ENCODE measurements around the gene CNKSR3. TPM values are rescaled to one million over a fixed set of nuclear protein-coding genes. Genes with fewer than 3 reads are reported as not detected.
"Not testable (repeated sequence)": the region's sequence is repeated elsewhere in the genome, so short reads cannot be mapped to it uniquely, and the experiment has no call there.

Gene CNKSR3
- total RNA-seq, 1 donor from 2014 or later = 0.20 TPM

DNA sequence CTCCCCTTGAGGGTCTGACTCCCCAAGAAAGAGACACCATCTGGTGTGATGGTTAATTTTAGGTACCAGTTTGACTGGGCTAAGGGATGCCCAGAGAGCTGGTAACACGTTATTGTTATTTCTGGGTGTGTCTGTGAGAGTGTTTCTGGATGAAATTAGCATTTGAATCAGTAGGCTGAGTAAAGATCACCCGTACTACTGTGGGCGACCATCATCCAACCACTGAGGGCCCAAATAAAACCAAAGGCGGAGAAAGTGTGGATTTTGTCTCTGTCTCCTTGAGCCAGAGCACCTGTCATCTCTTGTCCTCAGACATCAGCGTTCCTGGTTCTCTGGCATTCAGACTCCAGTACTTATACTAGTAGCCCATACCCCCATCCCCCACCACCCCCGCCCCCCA lies 7.9 kb upstream of the CNKSR3 start:
- H3K36me3 Mint-ChIP-seq (ENCODE audit: low read depth) = no peaks in the 10 kb centered on the region
- CTCF ChIA-PET = no interaction called here
- H3K27me3 Mint-ChIP-seq = peaks cover 7% of the 10 kb centered on the region
- no peak overlapping the region for H3K4me3 Mint-ChIP-seq
- ATAC-seq (ENCODE audit: low read depth) = no peak
- no peaks in the 10 kb centered on the region for H3K4me1 Mint-ChIP-seq
- POLR2A ChIA-PET = no interaction called here
- no peak for DNase-seq
- intact Hi-C loops (cut with micrococcal nuclease) = no loop called here
- no peaks in the 10 kb centered on the region for H3K9me3 Mint-ChIP-seq
- no peak overlapping the region for H3K27ac Mint-ChIP-seq
- TF ChIP-seq, protein P1, sequence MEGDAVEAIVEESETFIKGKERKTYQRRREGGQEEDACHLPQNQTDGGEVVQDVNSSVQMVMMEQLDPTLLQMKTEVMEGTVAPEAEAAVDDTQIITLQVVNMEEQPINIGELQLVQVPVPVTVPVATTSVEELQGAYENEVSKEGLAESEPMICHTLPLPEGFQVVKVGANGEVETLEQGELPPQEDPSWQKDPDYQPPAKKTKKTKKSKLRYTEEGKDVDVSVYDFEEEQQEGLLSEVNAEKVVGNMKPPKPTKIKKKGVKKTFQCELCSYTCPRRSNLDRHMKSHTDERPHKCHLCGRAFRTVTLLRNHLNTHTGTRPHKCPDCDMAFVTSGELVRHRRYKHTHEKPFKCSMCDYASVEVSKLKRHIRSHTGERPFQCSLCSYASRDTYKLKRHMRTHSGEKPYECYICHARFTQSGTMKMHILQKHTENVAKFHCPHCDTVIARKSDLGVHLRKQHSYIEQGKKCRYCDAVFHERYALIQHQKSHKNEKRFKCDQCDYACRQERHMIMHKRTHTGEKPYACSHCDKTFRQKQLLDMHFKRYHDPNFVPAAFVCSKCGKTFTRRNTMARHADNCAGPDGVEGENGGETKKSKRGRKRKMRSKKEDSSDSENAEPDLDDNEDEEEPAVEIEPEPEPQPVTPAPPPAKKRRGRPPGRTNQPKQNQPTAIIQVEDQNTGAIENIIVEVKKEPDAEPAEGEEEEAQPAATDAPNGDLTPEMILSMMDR (IDR thresholded peaks at IDR 0.05) = no peak

DNA sequence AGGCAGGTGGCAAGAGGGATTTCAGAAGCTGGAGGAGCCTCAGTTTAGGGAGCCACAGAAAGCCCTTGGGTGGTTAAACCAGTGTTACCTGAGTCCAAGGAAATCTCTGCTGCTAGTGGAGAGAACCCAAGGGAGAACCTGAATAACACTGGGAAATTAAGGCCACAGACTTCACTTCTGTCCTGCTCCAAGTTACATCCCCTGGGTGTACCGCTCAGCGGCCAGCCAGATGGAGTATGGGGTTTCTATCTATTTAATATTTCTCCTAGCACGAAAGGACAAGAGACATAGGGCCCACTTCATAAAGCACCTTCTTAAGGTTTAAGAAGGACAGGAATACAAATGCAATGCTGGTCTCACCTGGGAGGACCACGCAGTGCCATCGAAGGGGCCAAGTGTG lies 5.8 kb upstream of the CNKSR3 start:
- ChIA-PET POLR2A (no interaction called here), CTCF (no interaction called here)
- H3K4me3 Mint-ChIP-seq = no peak overlapping the region
- intact Hi-C loops (cut with micrococcal nuclease) = no loop called here
- H3K27ac Mint-ChIP-seq = no peak overlapping the region
- H3K4me1 Mint-ChIP-seq = peaks cover 2% of the 10 kb centered on the region
- TF ChIP-seq, protein P1 (IDR thresholded peaks at IDR 0.05) = no peak
- no peak for DNase-seq
- H3K36me3 Mint-ChIP-seq (ENCODE audit: low read depth) = no peaks in the 10 kb centered on the region
- H3K27me3 Mint-ChIP-seq = peaks cover 21% of the 10 kb centered on the region
- no peaks in the 10 kb centered on the region for H3K9me3 Mint-ChIP-seq
- no peak for ATAC-seq (ENCODE audit: low read depth)

DNA sequence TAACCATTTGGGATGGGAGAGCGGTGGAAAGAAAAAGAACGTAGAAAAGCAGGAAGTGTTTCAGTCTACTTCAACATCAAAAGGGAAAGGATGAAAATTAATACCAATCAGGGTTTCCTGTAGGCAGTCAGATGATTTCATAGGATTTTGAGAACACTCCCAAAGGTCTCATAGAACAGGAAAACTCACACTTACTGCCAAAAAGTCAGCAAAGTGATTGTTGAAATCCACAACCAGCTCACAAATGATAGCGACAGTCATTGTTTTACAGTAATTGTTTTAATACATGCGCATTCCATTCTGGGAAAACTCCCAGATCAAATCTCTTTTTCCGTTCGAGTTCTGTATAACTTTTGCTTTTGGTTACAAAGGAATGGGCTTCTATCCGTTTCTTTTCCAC lies 5.3 kb upstream of the CNKSR3 start:
- TF ChIP-seq, protein P1 (IDR thresholded peaks at IDR 0.05) = no peak
- Mint-ChIP-seq H3K4me3 (no peak overlapping the region), H3K27ac (no peak overlapping the region), H3K36me3 (ENCODE audit: low read depth) (no peaks in the 10 kb centered on the region), H3K27me3 (peaks cover 21% of the 10 kb centered on the region), H3K4me1 (peaks cover 4% of the 10 kb centered on the region), H3K9me3 (no peaks in the 10 kb centered on the region)
- no peak for DNase-seq
- CTCF ChIA-PET = no interaction called here
- intact Hi-C loops (cut with micrococcal nuclease) = no loop called here
- ATAC-seq (ENCODE audit: low read depth) = no peak
- POLR2A ChIA-PET = no interaction called here

DNA sequence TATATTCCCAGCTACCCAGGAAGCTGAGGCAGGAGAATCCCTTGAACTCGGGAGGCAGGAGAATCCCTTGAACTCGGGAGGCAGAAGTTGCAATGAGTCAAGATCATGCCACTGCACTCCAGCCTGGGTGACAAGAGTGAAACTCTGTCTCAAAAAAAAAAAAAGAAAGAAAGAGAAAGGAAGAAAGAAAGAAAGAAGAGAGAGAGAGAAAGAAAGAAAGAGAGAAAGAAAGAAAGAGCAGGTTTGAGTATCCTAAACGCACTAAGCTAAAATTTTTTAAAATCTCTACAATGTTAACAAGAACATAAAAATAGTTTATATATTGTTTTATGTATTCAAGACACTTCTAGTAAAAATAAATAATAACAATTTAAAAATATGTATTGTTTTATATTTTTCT lies 4.6 kb upstream of the CNKSR3 start:
- peaks cover 21% of the 10 kb centered on the region for H3K27me3 Mint-ChIP-seq
- H3K4me3 Mint-ChIP-seq; intact Hi-C loops (cut with micrococcal nuclease); H3K36me3 Mint-ChIP-seq (ENCODE audit: low read depth); H3K4me1 Mint-ChIP-seq; H3K27ac Mint-ChIP-seq; DNase-seq; CTCF ChIA-PET; POLR2A ChIA-PET; H3K9me3 Mint-ChIP-seq; ATAC-seq (ENCODE audit: low read depth): not testable (repeated sequence)

DNA sequence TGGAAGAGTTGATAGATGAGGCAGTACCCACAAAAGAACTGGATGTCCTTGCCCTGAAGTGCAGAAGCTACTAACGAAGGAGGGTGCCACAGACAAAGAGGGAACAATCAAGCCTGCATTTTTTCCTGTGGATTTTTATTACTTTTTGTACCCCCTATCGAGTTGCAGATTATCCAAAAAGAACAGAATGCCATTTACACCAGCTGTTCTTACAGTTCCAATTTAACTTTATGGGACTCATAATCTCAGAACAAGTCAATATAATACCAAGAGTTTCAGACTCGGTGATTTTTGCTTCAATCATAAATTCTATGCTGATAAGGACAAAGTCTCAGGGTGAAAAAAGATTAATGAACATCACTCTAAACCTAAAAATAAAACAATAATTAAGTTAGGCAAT lies 4.0 kb upstream of the CNKSR3 start:
- H3K27me3 Mint-ChIP-seq = peaks cover 21% of the 10 kb centered on the region
- ChIA-PET CTCF (no interaction called here), POLR2A (no interaction called here)
- TF ChIP-seq, protein P1 (IDR thresholded peaks at IDR 0.05) = no peak
- no peak overlapping the region for H3K27ac Mint-ChIP-seq
- no peaks in the 10 kb centered on the region for H3K9me3 Mint-ChIP-seq
- no peaks in the 10 kb centered on the region for H3K36me3 Mint-ChIP-seq (ENCODE audit: low read depth)
- DNase-seq (no peak), ATAC-seq (ENCODE audit: low read depth) (no peak)
- H3K4me3 Mint-ChIP-seq = no peak overlapping the region
- H3K4me1 Mint-ChIP-seq = peaks cover 6% of the 10 kb centered on the region
- intact Hi-C loops (cut with micrococcal nuclease) = no loop called here

DNA sequence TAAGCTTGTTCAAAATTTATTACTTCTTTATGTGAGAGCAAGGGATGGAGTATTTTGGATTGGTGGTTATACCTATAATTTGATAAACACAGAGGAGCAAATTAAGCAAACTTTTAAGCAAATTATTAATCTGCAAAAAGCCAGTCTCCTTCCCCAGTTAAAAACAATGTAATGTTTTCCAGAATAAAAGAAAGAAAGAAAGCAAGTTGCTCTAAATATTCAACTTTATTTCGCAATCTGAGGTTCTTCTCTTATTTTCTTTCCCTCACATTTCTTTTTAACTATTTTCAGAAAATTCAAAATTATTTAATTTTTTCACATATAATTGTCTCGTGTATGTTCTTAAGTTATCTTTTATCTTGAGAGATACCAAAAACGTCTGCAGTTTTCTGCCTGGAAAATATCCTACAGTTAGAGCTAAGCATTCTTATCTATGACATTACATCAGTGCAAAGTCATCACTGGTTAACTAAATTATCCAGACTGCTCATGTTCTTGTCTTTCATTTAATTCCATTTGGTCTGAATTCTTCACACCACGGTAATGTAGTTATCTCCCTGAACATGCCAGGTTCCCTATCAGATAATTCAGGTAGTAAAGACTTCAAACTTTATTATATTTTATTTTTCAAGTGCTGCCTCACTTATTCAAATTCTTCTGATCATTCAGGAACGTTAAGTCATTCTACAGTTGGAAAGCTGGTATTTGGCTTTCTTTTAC lies 3.3 kb upstream of the CNKSR3 start:
- H3K9me3 Mint-ChIP-seq = no peaks in the 10 kb centered on the region
- intact Hi-C loops (cut with micrococcal nuclease) = no loop called here
- peaks cover 27% of the 10 kb centered on the region for H3K27me3 Mint-ChIP-seq
- ChIA-PET CTCF (no interaction called here), POLR2A (no interaction called here)
- TF ChIP-seq, protein P1 (IDR thresholded peaks at IDR 0.05) = no peak
- peaks cover 6% of the 10 kb centered on the region for H3K4me1 Mint-ChIP-seq
- H3K36me3 Mint-ChIP-seq (ENCODE audit: low read depth) = no peaks in the 10 kb centered on the region
- ATAC-seq (ENCODE audit: low read depth) = no peak
- H3K4me3 Mint-ChIP-seq = no peak overlapping the region
- no peak overlapping the region for H3K27ac Mint-ChIP-seq
- no peak for DNase-seq
